SKM-1 treated with dmso at 0.1 percent for 144 hours (cell line): ENCODE measurements around the gene TMA7.
"Not testable (repeated sequence)": the region's sequence is repeated elsewhere in the genome, so short reads cannot be mapped to it uniquely, and the experiment has no call there.

Source experiments
- DNase-seq: peaks from one replicate; lab custom pipeline; 2025; ENCODE audit not compliant: unreplicated experiment; lab: John Stamatoyannopoulos, UW

Gene TMA7

GRCh38 chr3:48439820-48440589 is at the start of gene TMA7, which contains the start of gene CCDC51:
TSS of gene TMA7 (plus strand) at chr3:48440257. CDS start at chr3:48440297, 40 bp downstream.
TSS of gene CCDC51 (minus strand) at chr3:48440119. CDS start at chr3:48435128, 4,991 bp downstream.
- peak; percentile 98 for DNase-seq

DNA sequence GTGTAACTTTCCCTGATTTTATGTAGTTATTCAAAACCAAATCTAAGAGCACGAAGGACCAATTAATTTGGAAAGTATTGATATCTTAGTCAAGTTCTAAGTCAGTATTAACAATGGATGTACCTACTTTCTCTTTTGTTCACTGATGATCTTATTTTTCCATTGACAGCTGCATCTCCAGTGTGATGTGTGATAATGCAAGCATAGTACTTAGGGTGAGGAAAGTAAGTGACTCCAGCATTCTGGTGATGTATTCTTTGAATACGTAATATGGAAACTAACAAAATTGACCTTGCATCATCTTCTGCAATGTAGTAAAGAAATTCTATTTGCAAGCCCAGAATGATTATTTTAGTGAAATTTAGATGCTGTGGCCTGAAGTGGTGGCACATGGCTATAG is 45.7 kb upstream of the TMA7 start:
- DNase-seq = no peak

DNA sequence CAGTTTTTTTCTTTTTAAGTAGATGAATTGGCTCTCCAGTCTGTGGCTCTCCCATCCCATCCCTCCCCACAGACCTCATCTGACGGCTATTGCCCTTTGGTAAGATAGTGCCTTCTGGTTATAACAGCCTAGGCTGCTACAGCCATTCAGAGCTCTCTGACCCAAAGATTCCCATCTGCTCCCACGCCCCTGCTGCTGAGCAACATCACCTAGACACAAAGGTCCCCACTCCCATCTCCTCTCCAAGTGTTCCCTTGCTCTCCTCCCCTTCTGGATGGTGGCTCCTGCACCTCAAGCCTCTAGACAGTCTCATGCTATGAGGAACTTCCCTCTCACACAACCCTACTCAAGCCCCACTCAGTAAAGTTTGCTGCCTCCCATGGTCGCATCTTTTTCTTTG is 44.3 kb upstream of the TMA7 start:
- no peak for DNase-seq

DNA sequence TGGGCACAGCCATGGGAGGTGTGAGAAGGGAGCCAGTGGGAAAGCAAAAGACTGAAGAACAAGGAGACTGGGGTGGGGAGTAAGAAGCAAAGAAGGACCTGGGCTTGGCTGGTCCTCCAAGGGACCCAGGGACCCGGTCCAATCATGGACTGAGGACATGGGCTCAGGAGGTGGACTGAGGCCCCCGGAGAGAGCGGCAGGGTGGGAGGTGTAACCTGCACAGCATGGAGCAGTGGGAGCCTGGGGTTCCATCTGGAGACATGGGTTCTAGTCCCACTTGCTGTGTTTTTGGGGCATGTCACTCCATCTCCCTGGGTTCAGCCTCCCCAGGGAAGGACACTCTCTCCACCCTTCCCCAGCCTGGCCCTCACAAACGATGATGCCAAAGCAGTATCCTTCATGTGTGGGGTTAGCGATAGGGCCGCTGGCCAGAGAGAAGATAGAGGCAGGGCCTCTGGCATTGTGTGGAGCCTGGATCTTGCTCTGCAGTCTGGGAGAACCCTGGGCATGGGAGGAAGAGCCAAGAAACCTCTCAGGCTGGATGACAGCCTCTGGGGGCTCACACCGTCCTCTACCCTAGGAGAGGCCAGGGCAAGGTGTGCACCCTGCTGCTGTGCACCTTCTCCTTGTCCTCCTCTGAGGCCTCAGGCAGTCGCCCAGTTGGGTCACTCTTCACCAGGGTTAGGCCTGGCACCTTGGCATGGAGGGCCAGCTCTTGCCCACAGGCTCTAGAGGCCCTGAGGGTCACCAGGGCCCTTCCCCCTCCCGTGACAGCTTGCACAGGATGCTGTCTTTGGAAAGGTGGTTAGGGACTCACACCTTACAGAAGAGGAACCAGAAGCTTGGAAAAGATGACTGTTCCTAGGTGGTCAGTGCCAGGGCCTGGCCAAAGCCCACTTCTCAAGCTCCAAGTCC is 42.0 kb upstream of the TMA7 start:
- DNase-seq = no peak

DNA sequence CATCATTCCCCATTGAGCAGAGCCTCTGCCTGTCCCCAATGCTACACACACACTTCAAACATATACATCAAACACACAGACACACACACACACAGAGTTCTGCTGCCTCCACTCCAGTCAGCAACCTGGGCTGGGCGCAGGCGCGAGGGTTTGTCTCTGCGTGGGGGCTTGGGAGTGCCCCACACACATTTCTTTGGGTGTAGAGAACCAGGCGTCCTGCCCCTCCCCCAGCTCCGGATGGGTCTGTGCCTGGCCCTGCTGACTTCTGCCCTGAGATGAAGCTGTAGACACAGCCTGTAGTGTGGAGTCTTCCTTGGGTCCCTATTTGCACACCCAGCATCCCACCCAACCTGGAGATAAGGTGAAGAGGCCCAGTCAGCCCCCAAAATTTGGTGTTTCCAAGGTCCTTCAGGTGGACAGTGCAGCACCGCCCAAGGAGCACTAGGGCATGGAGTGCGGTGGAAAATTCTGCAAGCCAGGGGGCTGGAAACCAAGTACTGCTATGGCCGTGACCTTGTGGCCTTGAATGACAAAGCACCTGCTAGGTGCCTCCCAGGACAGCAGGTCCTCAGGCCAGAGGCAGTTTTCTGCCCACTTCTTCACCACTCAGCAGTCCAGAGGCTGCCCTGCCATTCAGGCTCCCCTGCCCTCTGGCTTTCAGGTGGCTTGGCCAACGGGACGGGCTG is 41.2 kb upstream of the TMA7 start:
- DNase-seq = no peak

GRCh38 chr3:48399387-48400172 is 40.5 kb upstream of the TMA7 start:
- no peak for DNase-seq

DNA sequence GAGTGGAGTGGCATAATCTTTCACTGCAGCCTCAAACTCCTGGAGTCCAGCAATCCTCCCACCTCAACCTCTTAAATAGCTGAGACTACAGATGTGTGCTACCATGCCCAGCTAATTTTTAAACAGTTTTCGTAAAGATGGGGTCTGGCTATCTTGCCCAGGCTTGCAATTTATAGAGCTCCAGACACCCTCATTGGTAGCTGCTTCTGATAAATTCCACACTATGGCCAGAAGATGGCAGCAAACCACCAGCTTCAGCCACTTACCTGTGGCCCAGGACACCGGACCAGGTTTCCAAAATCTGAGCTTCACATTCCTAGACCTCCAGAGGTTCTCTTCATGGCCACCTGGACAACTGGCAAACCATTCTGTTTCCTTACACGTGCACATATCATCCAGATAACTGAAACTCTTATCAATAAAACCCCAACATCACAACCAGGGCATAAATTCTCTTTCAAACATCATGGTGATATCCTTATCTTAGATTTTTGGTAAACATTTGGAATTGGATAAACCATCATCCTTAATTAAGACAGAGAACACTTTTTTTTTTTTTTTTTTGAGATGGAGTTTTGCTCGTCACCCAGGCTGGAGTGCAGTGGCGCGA is 39.1 kb upstream of the TMA7 start:
- DNase-seq = peak; percentile 35

- not testable (repeated sequence) for DNase-seq
Measured at GRCh38 chr3:48401434-48401901, 38.6 kb upstream of the TMA7 start.

GRCh38 chr3:48402281-48402732 is 37.8 kb upstream of the TMA7 start:
- DNase-seq = no peak

DNA sequence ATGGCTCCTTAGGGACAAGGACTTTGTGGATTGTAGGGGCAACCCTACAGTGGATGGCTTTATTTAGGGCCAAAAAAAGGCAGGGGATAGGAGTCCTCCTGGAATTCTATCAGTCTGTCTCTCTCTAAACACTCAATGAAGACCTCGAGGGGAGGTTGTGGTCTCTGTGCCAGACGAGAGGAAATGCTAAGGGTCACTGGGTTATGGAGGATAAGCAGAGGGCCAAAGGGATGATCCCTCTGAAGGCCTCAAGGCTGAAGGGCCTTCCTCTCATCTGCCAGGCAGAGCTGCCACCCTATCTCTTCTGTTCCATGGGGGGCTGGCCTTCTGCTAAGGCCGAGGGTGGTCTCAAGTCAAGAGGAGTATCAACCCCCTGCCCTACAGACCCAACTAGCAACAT is 37.1 kb upstream of the TMA7 start:
- DNase-seq = no peak

DNA sequence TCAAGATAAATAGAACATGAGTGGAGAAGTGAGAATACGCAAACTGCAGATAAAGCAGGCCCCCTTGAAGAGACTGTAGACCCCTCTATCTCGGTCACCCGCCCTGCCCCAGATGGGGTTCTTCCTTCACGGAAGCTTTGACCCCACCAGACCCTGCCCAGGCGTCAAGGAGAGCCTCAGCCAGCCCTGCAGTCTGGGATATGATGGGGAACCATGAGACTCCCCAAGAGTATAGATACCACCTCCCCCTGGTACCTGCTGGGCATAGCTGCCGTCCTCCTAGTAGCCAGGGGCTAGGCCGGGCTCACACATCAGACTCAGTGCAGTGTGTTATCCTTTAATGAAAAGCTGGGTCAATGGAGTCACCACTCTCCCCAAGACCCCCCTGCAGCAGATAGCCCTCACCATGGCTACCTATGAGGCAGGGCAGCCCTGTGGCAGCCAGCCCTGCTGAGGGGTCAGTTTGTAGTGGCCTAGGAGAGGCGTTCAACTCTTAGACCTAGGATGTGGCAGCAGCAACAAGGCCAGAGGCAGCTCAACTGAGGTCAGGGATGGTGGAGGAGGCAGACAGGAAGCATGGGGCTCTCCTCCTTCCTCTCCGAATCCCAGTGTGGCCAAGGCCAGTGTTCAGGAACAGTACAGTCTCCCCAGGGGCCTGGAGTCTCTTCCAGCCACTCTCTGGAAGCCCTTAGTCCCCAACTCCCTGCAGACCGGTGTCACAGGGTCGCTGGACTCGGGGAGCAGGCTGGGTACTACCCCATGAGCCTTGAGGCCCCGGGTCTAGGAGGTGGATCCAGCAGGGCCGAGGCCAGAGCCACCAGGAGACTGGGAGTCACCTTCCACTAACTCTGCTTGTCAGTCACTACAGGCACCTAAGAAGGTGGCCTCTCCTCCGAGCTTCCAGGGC is 36.3 kb upstream of the TMA7 start:
- no peak for DNase-seq

- DNase-seq = no peak
Measured at GRCh38 chr3:48404440-48405342, 35.4 kb upstream of the TMA7 start.

DNA sequence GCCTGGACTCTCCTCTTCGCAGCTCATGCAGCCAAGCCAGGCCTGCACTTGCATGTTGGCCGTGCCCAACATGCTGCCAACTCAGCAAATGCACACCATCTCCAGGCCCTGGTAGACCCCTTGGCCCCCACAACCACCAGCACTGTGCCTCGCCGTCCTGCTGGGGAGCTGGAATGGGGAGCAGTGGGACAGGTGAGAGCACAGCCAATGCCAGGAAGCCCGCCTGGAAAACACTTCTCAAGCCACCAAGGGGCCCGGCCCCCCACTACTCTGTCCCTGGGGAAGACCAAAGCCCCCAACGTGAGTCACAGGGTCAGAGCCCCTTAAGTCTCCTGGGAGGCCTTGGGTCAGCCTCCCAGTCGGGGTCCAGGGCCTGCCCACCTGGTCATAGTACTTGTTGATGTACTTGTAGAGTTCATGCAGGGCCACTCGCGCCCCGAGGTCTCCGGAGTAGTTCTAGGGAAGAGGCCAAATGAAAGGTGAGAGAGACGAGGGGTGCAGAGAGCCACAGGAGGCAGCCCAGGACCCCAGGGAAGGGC is 34.6 kb upstream of the TMA7 start:
- no peak for DNase-seq

DNA sequence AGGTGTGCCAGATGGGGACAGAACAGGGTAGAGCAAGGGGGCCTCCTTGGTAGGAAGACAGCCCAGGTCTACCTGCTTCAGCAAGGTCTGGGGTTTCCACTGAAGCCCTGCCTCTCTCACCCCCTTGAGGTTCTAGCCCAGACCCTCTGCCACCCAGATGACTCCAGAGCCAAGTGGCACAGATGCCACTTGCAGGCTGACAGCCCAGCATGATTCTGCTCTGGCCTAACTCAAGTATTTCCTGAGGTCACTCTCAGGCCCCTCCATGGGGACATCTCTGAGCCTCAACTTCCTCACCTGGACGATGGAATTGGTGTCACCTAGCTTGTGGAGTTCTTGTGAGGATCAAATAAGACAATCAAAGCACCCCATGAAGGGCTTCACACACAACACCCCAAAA is 34.1 kb upstream of the TMA7 start:
- DNase-seq = no peak

DNA sequence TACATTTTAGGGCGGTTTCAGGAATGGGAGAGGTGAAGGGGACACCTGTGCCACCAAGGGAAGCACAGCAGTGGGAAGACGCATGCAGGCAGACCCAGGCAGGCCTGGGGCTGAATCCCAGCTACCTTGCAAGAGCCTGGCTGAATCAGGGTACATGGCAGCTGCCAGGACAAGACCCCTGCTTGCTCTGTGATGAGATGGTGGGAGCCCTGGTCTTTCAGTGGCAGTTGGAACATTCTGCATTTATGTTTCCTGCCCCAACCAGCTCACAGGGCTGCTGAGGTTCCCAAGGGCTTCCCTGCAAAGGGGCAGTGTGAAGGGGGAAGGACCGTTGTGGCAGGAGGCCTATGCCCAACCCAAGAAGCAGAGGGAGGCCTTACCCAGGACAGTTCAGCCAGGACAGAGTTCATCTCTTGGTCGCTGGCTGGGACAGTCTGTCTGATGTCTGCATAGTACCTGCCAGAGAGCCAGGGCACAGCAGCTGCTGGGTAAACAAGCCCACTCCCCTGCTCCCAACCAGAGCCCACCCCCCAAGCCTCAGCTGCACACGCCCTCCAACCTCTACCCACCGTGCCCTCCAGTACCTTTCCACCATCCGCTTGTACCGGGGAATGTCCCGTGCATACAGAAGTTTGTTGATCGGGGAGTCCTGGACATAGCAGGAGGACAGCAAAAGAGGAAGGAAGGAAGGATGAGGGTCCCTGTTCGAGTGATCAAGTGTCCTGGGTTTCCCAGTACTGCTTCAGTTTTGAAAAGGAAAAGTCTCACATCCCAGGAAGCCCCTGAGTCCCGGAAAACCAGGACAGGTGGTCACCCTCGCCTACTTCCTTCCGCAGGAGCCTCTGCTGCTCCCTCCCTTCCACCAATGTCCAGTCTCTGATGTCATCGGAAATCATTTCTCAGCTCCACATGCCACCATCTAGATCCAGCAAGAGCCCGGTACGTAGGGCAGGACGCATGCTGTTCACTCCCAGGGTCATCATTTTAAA is 33.3 kb upstream of the TMA7 start:
- no peak for DNase-seq

- DNase-seq = no peak
Measured at GRCh38 chr3:48407542-48408099, 32.4 kb upstream of the TMA7 start.
